GM18498 (cell line): ENCODE measurements around the gene CUEDC1.
A peak's percentile ranks its signal among the peaks of the same experiment; 100 is the strongest.

ENCODE experiments used
- ATAC-seq: cut with Tn5 transposase; IDR thresholded peaks from one replicate; pipeline ENCODE4 v1.9.1; 2021; ENCODE audit warnings: mild to moderate bottlenecking, moderate library complexity; ENCODE audit not compliant: unreplicated experiment

Gene CUEDC1

DNA sequence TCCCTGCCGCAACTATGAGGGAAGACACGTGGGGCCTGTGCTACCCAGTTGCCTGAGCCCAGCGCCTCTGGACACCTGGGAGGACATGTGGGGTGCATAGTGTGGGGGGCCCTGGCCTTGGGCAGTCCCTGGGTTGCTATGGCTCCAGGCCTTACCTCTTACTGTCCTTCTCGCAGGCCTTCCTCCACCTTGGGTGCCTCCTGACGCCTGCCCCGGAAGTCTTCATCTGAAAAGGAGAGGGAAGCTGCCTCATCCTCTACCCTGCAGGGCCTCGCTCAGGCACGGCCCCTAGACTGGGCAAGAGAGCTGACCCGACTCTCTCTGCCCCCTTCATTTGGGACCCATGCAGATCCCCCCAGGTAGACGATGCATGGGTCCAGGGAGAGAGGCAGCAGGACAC is 88.9 kb downstream of the CUEDC1 start:
- ATAC-seq, result no peak

DNA sequence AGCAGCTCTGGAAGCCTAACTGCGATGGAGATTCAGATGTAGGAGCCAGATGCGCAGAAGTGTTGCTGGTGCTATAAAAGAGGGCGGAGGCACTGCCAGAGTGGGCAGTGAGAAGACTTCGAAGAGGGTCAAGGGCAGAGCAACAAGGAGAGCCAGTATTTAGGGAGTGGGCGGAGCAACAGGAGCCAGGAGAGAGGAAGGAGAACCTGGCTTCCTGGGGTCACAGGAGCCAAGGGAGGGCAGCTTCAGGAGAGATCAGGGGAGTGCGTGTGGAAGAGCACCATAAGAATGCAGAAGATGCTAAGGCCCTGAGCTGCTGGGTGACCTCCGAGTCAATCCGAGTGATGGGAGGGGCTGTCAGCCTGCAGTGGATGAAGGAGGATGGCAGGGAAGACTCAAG is 90.9 kb downstream of the CUEDC1 start:
- no peak for ATAC-seq

DNA sequence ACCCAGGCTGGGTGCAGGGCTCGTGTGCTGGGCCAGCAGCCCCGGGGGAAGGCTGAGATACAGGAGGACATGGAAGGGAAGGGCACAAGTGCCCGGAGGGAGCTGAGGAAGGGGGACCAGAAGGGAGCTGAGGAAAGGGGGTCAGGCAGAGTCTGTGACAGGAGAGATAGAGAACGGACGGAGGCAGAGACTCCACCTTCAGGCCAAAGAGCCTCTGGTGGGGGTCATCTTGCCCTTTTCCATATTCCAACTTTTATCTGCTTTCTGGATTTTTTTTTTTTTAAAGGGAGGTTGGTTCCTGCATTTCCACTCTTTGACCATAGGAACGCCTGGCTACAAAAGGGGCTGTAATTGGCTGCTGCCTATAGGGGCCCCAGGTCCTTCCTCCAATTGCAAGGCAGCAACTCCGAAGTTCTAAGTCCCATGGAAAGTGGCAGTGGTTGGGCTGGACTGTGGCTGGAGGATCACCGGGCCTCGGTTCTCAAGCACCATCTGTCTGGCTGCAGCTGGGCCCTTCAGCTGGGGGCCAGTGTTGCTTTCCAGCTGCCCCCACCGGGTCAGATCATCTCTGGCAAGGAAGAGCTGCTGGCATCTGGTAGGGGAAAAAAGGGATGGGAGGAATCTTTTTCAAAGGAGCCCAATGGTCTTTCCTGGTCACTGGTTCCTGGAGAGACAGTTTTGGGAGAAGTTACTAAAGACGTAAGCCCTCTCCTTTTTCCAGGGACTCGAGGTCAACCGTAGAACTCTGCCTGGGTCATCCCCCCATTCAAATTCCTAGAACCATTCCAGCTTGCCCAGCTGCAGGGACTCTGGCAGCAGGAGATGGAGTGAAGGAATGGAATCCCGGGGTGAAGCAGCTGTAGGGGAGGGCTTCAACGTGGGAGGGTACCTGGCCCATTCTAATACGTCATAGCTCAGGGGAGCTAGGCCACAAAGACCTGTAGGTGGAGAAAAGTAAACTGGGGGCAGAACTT is 92.2 kb downstream of the CUEDC1 start:
- no peak for ATAC-seq

DNA sequence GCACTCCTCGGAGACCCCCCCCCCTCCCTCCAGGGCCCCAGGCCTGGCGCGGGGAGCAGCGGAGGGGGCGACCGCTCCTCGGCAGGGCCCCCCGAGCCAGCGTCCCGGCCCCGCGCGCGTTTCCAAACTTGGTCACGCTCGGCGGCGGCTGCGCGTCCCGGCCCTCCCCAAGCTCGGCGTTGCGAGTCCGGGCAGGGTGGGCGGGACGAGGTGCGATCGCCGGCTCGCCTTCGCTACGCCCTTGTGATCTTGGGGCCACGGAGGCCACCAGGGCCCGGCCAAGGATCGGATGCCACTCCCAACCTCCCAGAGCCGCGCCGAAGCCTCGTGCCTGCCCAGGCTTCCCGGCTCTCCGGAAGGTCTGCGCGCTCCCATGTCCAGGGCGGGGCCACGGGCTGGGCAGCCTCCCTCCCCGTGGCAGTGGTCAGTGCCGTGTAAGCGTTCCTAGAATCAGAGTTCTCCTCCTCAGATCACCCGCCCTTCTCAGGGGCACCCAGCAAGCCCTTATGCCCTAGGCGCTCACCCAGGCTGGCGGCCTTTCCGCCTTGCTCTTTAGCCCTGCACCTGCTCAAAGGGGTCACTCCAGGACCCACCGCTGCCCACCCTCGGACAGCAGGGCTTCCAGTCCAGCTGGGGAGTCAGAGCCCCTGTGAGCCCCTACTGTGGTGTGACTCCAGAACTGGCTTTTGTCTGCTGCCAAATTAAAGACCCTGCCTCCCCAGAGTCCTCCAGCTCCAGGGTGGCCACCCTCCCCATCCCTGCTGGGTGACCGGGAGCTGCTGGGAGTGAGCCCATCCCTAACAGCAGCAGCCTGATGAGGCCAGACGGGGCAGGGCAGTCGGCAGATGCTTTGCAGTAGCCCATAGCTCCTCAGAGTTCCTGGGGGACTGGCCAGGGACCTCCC is 93.2 kb downstream of the CUEDC1 start:
- ATAC-seq, result no peak

DNA sequence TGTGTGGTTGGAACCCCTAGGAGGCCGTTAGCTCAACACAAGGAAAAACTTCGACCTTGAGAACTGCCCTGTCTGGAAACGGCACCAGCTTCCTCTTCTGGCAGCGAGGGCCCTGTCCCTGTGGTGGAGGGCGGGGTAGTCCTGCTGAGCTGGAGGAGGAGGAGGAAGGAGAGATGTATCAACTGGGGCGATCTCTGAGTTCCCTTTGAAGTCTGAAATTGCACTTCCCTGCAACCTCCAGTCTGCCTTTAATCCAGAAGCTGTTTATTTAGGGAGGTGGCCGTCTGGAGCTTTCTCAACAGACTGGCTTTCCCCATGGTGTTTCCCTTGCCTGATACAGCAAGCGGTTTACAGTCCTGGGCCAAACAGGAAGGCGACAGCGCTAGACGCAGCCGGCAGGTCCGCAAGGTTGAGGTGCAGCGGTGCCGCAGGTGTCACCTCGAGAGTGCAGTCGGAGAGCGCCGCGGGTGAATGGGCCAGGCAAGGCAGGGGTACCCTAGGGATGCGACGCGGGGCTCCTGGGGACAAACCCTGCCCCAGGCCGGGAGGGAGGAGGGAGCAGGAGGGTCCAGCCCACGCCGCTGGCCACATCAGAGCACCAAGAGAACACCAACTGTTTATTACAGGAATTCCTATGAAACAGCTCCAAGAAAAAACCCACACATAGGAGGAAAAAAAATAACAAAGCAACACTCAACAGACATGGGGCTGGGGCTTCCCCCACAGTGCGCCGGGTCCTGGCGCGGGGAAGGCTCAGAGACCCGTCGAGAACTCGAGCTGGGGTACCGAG is 94.0 kb downstream of the CUEDC1 start:
- no peak for ATAC-seq

DNA sequence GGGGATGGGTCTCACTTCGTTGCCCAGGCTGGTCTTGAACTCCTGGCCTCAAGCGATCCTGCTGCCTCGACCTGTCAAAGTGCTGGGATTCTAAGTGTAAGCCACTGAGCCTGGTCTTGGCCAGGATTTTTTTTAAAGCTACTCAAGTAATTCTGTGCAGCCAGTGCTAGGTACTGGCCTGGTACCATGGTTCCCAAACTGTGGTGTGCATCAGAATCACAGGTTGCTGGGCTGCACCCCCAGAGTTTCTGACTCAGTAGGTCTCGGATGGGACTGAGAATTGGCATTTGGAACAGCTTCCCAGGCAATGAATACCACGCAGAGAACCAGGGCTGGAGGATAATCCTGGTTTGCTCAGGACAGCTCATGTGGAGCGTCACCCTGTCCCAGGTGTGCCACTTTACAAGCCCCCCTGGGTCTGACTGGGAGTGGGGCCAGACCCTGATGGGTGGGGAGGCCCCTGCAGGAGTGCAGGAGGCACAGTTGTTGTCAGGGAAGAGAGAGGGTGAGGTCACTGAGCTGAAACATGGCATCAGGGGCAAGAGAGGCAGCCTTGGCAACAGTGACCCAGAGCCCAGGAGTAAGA is 94.7 kb downstream of the CUEDC1 start:
- ATAC-seq, result no peak

DNA sequence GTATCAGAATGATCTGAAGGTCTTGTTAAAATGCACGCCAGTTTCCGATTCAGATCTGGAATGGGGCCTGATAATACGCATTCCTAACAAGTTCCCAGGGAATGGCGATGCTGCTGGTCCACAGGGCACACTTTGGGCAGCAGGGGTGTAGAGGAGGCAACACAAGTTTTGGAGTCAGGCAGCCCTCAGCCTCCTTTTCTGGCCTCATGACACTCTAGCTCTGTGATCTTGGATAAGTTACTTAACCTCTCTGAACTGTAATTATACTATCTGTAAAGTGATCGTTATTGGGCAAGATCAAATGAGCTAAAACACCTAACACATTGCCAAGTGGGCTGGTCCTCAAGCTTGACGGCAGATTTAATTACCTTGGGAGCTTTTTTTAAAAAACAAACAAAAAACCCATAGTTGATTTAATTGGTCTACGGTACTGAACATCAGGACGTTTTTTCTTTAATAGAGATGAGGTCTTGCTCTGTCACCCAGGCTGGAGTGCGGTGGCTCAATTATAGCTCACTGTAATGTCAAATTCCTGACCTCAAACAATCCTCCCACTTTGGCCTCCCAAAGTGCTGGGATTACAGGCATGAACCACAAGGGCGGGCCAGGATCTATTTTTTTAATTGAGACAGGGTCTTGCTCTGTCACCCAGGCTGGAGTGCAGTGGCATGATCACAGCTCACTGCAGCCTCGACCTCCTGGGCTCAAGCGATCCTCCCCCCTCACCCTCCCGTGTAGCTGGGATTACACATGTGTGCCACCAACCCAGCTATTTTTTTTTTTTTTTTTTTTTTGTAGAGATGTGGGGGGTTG is 95.4 kb downstream of the CUEDC1 start:
- ATAC-seq, result no peak

DNA sequence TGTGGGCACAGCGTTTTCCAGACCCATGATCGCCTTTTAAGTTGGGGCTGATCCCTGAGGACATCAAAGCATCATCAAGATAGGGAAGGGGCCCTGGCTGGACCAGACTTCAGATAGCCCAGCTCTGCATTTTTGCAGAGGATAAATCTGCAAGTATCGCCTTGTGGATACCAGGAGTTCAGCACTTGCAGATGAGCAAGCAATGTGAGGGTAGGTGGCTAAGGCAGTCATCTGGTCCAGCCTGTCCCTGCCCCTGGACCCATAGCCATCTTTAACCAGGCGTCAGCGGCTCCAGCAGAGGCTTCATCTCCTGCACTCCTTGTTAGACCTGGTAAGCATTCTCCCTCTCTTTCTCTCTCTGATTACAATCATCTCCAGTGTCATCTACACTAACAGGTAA is 96.4 kb downstream of the CUEDC1 start:
- ATAC-seq, result no peak

DNA sequence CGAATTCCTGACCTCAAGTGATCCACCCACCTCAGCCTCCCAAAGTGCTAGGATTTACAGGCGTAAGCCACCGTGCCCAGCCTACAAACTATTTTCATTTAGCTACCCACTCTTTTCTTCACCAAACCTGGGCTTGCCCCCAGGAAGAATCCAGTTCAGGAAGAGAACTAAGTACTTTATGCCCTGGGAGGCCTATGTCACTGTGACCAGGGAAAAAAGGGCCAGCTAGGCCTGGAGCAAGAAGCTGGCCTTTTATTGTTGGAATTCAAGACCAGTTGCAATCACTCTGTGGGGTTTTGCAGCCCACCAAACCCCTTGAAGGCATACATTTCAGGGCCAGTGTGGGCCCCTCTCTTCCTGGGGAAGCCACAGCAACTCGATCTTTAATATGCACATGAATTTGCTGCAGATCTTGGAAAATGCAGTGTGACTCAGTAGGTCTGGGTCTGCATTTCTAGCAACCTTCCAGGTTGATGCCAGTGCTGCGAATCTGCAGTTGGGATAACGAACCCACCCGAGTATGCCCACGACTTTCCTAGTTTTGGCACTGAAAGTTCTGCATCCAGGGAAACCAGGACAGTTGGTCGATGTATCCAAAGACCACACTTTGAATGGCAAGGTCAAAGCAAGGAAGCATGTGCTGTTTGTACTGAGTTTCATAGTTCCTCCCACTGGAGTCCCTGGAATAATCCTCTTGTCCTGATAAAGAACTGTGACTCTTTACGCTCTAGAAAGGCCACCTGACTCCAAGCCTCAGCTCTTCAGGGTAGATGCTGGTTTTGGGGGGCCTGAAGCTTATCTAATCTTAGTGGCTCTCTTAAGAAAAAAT is 98.2 kb downstream of the CUEDC1 start:
- no peak for ATAC-seq

DNA sequence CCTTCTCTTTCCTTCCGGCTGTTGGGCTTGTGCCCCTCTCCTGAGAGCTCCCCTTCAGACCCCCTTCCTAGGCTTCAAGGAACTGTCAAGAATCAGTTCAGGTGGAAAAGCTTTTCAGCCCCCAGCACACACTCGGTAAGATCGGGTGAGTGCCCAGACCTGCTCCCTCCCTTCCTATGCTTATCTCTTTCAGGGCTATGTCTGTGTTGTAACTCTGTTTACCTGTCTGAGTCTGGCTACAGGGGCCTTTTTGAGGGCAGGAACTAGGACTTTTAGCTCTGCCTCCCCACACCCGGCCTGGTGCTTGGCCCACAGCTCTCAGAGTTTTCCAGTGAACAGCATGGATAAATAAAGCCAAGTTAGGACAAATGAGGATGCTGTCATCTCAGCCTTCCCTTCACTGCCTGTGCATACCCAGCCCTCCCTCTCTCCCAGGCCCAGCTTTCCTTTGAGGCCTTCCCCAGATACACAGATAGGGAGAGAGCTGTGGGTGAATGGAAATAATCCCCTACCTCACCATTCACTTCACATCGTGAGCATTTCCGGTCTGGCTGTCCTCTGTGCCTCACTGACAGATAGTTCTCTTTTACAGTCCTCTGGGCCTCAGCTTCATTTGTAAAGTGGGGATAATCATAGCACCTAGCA is 99.7 kb downstream of the CUEDC1 start:
- no peak for ATAC-seq

DNA sequence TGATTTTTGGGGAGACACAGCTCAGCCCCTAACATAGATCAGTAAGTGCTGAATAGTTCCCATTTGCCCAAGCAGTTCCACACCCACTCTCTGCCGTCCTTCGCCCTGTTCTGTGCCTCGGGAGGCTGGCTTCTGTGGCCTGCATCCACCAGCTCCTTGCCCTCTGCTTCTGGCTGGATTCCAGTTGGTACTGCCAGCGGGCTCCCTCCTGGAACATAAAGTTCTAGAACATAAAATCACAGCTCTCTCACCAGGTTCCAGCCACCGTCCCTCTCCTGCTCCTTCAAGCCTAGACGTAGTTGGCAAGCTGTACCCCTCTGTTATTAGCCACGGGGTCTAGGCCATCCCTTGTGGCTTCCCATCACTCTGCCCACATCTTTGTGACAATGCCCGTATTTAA is 101.5 kb downstream of the CUEDC1 start:
- ATAC-seq, result no peak

DNA sequence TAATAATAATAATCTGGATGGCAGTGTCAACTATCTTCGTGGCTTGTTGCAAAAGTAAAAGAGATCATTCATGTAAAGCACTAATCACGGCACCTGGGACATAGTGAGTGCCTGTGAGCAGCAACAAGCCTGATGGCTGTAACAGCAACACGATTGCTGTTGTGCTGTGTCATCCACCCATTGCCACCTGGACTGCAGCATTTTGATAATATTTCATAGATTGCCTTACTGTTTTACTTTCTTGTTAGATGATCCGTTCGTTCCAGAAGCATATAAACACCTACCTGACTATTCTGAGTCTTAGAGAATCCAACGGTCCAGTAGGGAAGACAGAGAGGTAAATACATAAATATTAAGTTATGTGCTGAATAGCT is 102.3 kb downstream of the CUEDC1 start:
- ATAC-seq, result no peak

DNA sequence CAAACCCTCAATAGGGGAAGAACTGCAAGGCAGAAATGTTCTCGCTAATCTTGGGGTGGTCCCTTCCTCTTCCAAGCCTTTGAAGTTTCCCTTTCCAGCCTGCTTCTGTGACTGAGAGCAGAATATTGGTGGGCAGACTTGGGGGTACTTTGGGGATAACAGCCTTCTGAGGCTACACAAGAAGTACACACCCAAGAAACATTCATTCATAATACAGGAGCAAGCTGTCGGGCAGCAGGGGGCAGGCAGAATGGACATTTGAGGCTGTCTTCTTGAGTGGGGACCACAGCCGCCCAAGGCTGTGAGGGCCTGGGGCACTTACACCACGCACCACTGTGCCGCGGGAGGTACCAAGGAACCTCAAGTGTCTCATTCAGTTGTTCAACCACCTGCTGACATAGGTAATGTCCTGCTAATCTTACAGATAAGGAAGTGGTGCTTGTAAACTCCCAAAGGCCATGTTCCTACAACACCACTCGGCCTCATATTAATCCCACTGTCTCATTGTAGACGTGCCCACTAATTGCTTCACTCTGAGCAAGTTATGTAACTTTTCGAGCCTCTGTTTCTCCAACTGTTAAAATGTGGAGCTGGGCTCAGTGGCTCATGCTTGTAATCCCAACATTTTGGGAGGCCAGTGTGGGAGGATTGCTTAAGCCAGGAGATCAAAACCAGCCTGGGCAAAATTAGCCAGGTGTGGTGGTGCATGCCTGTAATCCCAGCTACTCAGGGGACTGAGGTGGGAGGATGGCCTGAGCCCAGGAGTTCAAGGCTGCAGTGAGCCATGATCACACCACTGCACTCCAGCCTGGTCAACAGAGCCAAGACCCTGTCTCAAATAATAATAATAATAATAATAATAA is 102.9 kb downstream of the CUEDC1 start:
- ATAC-seq, result no peak

DNA sequence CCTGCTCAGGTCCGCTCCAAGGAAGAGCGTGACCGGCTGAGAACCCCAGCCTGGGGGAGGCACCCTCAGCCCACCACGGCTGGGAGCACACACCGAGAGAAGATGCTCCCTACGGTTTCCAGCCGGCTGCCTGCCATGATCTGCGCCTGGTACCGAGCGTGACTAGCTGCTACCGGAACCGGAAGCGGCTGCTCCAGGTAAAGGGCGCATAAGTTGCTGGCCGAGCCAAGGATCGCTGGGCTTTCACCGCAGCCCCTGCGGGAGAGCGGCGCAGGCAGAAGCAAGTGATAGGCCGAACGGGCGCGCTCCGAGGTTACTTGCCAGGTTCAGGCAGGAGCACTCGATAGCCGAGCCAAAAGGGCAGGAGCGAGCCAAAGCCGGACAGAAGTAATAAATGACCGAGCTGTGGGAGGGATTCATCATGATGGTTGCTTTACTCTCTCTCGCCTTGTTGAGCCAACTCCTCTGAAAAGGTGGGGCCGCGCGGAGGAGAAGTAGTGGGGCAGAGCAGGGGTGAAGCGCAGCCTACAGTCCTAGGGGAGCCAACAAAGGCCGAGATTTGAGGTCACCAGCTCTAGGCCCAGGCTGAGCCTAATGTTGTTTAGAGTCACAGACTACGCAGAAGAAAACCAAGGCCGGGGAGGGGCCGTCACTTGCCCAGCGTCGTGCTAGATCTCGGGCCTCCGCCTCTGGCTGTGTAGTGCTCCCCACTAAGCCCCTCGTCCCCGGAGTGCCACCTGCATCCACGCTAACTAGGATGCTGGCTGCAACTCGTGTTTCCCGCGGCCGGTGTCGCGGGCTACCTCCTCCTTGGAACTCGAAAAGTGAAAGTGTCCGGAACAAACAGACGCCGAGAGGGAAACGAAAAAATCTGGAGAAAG is 105.1 kb downstream of the CUEDC1 start, which contains the start of gene MRPS23:
Gene MRPS23, minus strand, starts transcription at position 171 of the 881 bp plus-strand sequence. Its CDS starts 34 bp downstream, at position 137.
- ATAC-seq, result peak; percentile 97

DNA sequence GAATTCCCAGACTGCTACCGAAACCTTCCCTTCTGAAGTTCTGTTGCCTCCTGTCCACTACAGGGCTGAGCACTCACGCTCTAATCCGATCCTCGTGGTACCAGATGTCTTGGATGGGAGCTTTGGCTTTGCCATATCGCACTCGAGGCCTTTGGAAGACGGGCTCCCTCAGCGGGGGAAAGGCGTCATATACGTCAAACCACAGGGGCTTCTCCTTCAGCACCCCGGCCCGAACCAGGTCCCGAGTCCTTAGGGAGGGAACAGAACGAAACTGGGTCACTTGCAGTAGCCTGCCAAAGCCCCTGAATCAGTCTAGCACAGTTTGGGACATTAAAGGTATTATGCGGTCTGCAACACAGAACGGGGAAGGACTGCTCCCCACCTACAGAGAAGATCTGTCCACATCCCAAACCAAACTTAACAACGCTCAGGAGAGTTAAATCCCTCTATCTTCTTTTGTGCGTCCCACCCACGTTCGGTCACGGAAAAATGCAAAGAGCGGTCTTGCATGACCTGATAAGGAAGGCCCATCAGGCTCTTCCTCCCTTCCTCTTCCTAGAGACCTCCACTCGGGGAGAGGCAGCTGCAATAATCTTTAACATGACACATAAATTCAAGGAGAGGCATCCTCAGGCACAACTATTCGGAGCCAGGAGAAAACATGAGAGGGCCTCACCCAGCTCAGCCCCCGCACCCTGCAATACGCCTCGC is 105.9 kb downstream of the CUEDC1 start:
- ATAC-seq, result no peak
